Osteocyte (in vitro differentiated cells): ENCODE measurements around the gene TMEM108. TPM values are rescaled to one million over a fixed set of nuclear protein-coding genes. Genes with fewer than 3 reads are reported as not detected.

ENCODE experiments used
- DNase-seq: peaks from one replicate; pipeline ENCODE4 v3.0.0; 2021; ENCODE audit warnings: mixed read lengths; ENCODE audit not compliant: unreplicated experiment; ENCODE audit errors: extremely low spot score
- H3K27ac Mint-ChIP-seq: one replicate; pipeline ENCODE4 v1.8.0; 2021; ENCODE audit warnings: mild to moderate bottlenecking, mixed read lengths; ENCODE audit not compliant: unreplicated experiment
- H3K27me3 Mint-ChIP-seq: one replicate; pipeline ENCODE4 v1.8.0; 2021; ENCODE audit warnings: mixed read lengths; ENCODE audit not compliant: unreplicated experiment
- H3K36me3 Mint-ChIP-seq: one replicate; pipeline ENCODE4 v1.8.0; 2021; ENCODE audit warnings: mixed read lengths; ENCODE audit not compliant: unreplicated experiment
- H3K4me1 Mint-ChIP-seq: one replicate; pipeline ENCODE4 v1.8.0; 2021; ENCODE audit warnings: mixed read lengths; ENCODE audit not compliant: unreplicated experiment
- H3K4me3 Mint-ChIP-seq: one replicate; pipeline ENCODE4 v1.8.0; 2021; ENCODE audit warnings: mild to moderate bottlenecking, moderate library complexity, mixed read lengths; ENCODE audit not compliant: unreplicated experiment
- H3K9me3 Mint-ChIP-seq: one replicate; pipeline ENCODE4 v1.8.0; 2021; ENCODE audit warnings: mixed read lengths; ENCODE audit not compliant: unreplicated experiment
- CTCF ChIP-seq: fragments of 200-600 bp; sonication (generic); IDR thresholded peaks from 2 replicates; pipeline ENCODE4 v1.5.0; 2021; ENCODE audit warnings: antibody characterized with exemption, mild to moderate bottlenecking, moderate library complexity
- total RNA-seq: library from RNA; stranded (reverse); gene quantifications from 2 replicates; pipeline ENCODE4 v1.2.1, GENCODE V29; 2021

The TMEM108 gene
- total RNA-seq, 1 donor from 2014 or later: 3.7 TPM

- Mint-ChIP-seq H3K27me3 (peaks cover 11% of the 10 kb centered on the region), H3K4me1 (no peaks in the 10 kb centered on the region), H3K27ac (no peak overlapping the region), H3K4me3 (no peak overlapping the region), H3K36me3 (no peaks in the 10 kb centered on the region), H3K9me3 (no peaks in the 10 kb centered on the region)
- no peak for TF ChIP-seq CTCF
- DNase-seq: no peak
Observed at GRCh38 chr3:133208184-133208583, 170.0 kb downstream of the TMEM108 start.

GRCh38 chr3:133209871-133210550 lies 171.8 kb downstream of the TMEM108 start:
- Mint-ChIP-seq H3K4me1 (no peaks in the 10 kb centered on the region), H3K27me3 (peaks cover 7% of the 10 kb centered on the region), H3K4me3 (no peak overlapping the region), H3K27ac (no peak overlapping the region), H3K36me3 (no peaks in the 10 kb centered on the region), H3K9me3 (no peaks in the 10 kb centered on the region)
- no peak for TF ChIP-seq CTCF
- DNase-seq: no peak

GRCh38 chr3:133210656-133211055 lies 172.5 kb downstream of the TMEM108 start:
- Mint-ChIP-seq H3K36me3 (no peaks in the 10 kb centered on the region), H3K9me3 (no peaks in the 10 kb centered on the region), H3K4me1 (no peaks in the 10 kb centered on the region), H3K4me3 (no peak overlapping the region), H3K27ac (no peak overlapping the region), H3K27me3 (peaks cover 4% of the 10 kb centered on the region)
- TF ChIP-seq CTCF: no peak
- no peak for DNase-seq

GRCh38 chr3:133211449-133211848 lies 173.3 kb downstream of the TMEM108 start:
- Mint-ChIP-seq H3K4me3 (no peak overlapping the region), H3K9me3 (no peaks in the 10 kb centered on the region), H3K27me3 (no peaks in the 10 kb centered on the region), H3K27ac (no peak overlapping the region), H3K4me1 (no peaks in the 10 kb centered on the region), H3K36me3 (no peaks in the 10 kb centered on the region)
- no peak for DNase-seq
- TF ChIP-seq CTCF: no peak

GRCh38 chr3:133211856-133212255 lies 173.7 kb downstream of the TMEM108 start:
- no peak for TF ChIP-seq CTCF
- no peaks in the 10 kb centered on the region for H3K27me3 Mint-ChIP-seq
- H3K36me3 Mint-ChIP-seq: no peaks in the 10 kb centered on the region
- no peak overlapping the region for H3K27ac Mint-ChIP-seq
- no peaks in the 10 kb centered on the region for H3K4me1 Mint-ChIP-seq
- no peaks in the 10 kb centered on the region for H3K9me3 Mint-ChIP-seq
- no peak overlapping the region for H3K4me3 Mint-ChIP-seq
- no peak for DNase-seq
